ENCODE measurements around the gene RIMBP2. TPM values are rescaled to one million over a fixed set of nuclear protein-coding genes. Genes with fewer than 3 reads are reported as not detected.

RIMBP2 gene
- total RNA-seq, 3 donors from 2014 or later: 2.3 to 5.9 (median 5.4) TPM

DNA sequence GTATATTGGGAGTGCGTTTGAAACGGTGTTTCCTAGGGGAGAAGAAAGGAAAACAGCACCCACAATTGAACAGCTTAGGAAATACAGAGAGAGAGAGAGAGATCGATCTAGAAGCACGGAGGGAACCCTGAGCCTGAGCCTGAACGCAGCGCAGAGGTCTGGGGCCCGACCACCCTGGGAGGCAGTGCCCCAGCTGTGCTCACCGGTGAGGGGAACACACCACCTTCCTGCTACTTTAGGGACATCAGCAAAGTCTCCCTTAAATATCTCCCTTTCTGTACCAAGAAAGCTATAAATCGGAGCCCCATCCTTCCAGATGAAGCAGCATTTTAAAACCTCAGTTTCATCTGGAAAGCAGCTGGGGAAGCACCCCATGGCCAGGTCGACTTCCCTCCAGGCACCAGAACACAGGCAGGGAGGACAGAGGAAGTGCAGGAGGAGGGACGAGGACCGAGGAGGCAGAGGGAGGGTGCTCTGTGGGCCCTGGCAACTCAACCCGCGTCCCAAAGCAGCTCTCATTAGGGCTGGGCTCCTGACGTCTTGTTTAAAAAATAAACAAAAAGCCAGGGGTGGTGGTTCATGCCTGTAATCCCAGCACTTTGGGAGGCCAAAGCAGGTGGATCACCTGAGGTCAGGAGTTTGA is 12.2 kb downstream of the RIMBP2 start:
- no peak for DNase-seq
- no peak for TF ChIP-seq CTCF (IDR thresholded peaks at IDR 0.05)
- H3K9me3 ChIP-seq: no peaks in the 10 kb centered on the region

GRCh38 chr12:130702966-130703732 is 12.9 kb downstream of the RIMBP2 start:
- intact Hi-C loops (cut with DNase I, micrococcal nuclease): no loop called here
- ATAC-seq (no peak), DNase-seq (no peak)
- no peak for TF ChIP-seq CTCF (IDR thresholded peaks at IDR 0.05)
- no peaks in the 10 kb centered on the region for H3K4me1 ChIP-seq (ENCODE audit: low read depth)
- H3K36me3 ChIP-seq (ENCODE audit: low read depth): no peaks in the 10 kb centered on the region
- H3K4me3 ChIP-seq: no peak overlapping the region
- H3K9me3 ChIP-seq: no peaks in the 10 kb centered on the region

More for the DNA sequence above, 12.2 kb downstream of the RIMBP2 start:
- H3K4me1 ChIP-seq (ENCODE audit: low read depth): no peaks in the 10 kb centered on the region
- no peaks in the 10 kb centered on the region for H3K36me3 ChIP-seq (ENCODE audit: low read depth)
- intact Hi-C loops (cut with DNase I, micrococcal nuclease): no loop called here
- ATAC-seq: no peak
- no peak overlapping the region for H3K4me3 ChIP-seq

DNA sequence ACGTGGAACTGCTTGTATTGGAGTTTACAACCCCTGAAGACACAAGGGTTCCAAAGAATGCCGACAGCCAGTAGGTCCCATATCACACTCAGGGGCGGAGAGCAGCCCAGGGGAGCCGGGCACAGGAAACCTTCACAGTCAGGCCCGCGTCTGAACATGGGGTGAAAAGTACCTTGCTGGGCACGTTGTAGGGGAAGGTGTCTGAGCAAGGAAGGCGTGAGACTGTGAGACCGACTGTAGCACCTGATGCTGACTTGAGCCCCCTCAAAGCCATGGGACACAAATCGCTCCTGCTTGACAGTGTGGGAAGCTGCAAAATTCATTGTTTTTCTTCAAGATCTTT is 14.7 kb downstream of the RIMBP2 start:
- Histone ChIP-seq H3K4me1 (ENCODE audit: low read depth) (no peaks in the 10 kb centered on the region), H3K36me3 (ENCODE audit: low read depth) (no peaks in the 10 kb centered on the region), H3K4me3 (no peak overlapping the region), H3K9me3 (no peaks in the 10 kb centered on the region)
- intact Hi-C loops (cut with DNase I, micrococcal nuclease): no loop called here
- no peak for TF ChIP-seq CTCF (IDR thresholded peaks at IDR 0.05)
- DNase-seq (no peak), ATAC-seq (no peak)

DNA sequence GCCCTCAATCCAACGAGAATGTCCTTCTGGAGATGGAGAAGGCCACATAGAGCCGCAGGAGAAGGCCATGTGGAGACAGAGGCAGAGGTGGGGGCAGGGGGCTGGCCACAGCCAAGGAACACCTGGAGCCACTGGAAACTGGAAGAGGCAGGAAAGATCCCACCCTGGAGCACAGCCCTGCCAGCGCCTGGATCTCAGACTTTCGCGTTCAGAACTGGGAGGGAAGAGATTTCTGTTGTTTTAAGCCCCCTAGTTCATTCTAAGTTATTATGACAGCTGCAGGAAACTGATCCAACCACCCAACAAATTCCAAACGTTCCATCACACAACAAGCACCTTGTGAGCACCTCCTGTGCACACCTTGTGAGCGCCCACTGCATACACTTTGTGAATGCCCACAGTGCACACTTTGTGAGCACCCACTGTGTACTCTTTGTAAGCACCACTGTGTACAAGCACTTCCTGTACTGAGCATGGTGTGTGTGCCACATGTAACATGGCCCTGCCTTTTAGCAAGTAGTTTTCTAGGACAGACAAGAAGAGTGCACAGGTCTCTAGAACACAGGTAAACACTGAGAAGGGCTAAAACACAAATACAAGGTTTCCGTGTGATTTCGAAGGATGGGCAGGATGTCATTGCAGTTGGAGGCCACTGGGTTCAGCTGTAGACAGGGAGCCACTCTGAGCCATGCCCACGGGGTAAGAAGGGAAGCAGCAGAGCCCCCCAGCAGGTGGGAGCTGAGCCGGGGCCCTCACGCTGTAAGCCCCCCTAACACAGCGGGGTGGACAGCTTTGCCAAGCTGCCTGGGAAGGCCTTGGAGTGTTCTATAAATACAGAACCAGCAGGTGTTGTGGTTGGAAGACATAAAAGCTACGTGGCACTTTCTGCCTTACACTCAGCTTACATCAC is 15.4 kb downstream of the RIMBP2 start:
- no peaks in the 10 kb centered on the region for H3K9me3 ChIP-seq
- H3K36me3 ChIP-seq (ENCODE audit: low read depth): no peaks in the 10 kb centered on the region
- no peaks in the 10 kb centered on the region for H3K4me1 ChIP-seq (ENCODE audit: low read depth)
- no peak for TF ChIP-seq CTCF (IDR thresholded peaks at IDR 0.05)
- intact Hi-C loops (cut with DNase I, micrococcal nuclease): no loop called here
- no peak overlapping the region for H3K4me3 ChIP-seq
- no peak for ATAC-seq
- no peak for DNase-seq

DNA sequence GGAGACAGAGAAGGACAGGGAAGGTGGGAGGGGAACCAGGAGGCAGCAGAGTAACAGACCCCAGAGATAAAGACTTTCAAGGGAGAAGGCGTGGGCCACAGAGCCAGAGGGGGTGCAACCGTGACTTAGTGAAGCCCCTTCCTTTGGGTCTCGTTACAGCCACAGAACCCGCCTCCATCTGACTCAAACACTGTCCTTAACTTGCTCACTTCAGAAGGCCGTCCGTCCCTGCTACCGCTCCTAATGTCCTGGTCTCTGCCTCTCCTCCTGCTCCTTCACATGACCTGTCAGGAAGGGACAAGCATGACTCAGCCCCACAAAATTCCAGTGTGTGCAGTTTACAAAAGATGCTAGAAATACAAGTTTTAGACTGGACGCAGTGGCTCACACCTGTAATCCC is 18.0 kb downstream of the RIMBP2 start:
- DNase-seq: no peak
- H3K36me3 ChIP-seq (ENCODE audit: low read depth): no peaks in the 10 kb centered on the region
- ATAC-seq: no peak
- no peaks in the 10 kb centered on the region for H3K4me1 ChIP-seq (ENCODE audit: low read depth)
- TF ChIP-seq CTCF (IDR thresholded peaks at IDR 0.05): no peak
- H3K9me3 ChIP-seq: no peaks in the 10 kb centered on the region
- H3K4me3 ChIP-seq: no peak overlapping the region
- intact Hi-C loops (cut with DNase I, micrococcal nuclease): no loop called here

Measured in mucosa of descending colon (tissue), 3 donors.